B cell (primary cell): Measurements from ENCODE around the gene MAPK7.

Experiments
- CTCF ChIP-seq: fragments of 200-600 bp; IDR thresholded peaks from one replicate; pipeline ENCODE4 v1.8.0; 2022; ENCODE audit warnings: antibody characterized with exemption, mild to moderate bottlenecking
- EZH2 ChIP-seq: IDR thresholded peaks from 2 replicates; pipeline ENCODE4 v1.6.1; 2012; ENCODE audit warnings: borderline replicate concordance, low read depth, mild to moderate bottlenecking, moderate library complexity, low read length; ENCODE audit not compliant: insufficient read depth, poor library complexity, severe bottlenecking

GRCh38 chr17:19409509-19409908 lies 31.2 kb downstream of the MAPK7 start:
- no peak for TF ChIP-seq EZH2
- no peak for TF ChIP-seq CTCF
